Renal cortical epithelial cell (primary cell): Measurements from ENCODE around the gene KLB. TPM values are rescaled to one million over a fixed set of nuclear protein-coding genes. Genes with fewer than 3 reads are reported as not detected.

ENCODE experiments used
- total RNA-seq: library from RNA; depleted of rRNA; stranded (reverse); fragments of >200 nt; gene quantifications from 2 replicates; pipeline ENCODE4 v1.2.3, GENCODE V29; 2014

KLB gene
- total RNA-seq, 1 donor from 2014 or later, result not detected

Other genes with a start within 250 kb of the KLB start
- 15.3 and 42.8 TPM in 2 replicates for gene WDR19, start 224.4 kb upstream of the KLB start, total RNA-seq
- gene RFC1, start 40.6 kb upstream of the KLB start, total RNA-seq, result 50.2 and 57.3 TPM in 2 replicates
- gene RPL9, start 52.0 kb downstream of the KLB start, total RNA-seq, result 1,427 and 3,900 TPM in 2 replicates
- gene LIAS, start 52.1 kb downstream of the KLB start, total RNA-seq, result 8.5 and 10.4 TPM in 2 replicates
- gene UGDH, start 120.5 kb downstream of the KLB start, total RNA-seq, result 317 and 424 TPM in 2 replicates
- gene SMIM14, start 231.9 kb downstream of the KLB start, total RNA-seq, result 45.3 and 89.7 TPM in 2 replicates